Chondrocyte (in vitro differentiated cells): ENCODE measurements around the gene LRR1. TPM values are rescaled to one million over a fixed set of nuclear protein-coding genes. Genes with fewer than 3 reads are reported as not detected.
"Not testable (repeated sequence)": the region's sequence is repeated elsewhere in the genome, so short reads cannot be mapped to it uniquely, and the experiment has no call there.

Experiments
- DNase-seq: peaks from one replicate; pipeline ENCODE4 v3.0.0; 2021; ENCODE audit warnings: mixed read lengths, low spot score
- H3K27ac Mint-ChIP-seq: one replicate; pipeline ENCODE4 v1.8.0; 2021; ENCODE audit warnings: mild to moderate bottlenecking, moderate library complexity, mixed read lengths; ENCODE audit not compliant: unreplicated experiment
- H3K27me3 Mint-ChIP-seq: 2 replicates; pipeline ENCODE4 v1.8.0; 2021; ENCODE audit warnings: low read depth, mixed read lengths
- H3K36me3 Mint-ChIP-seq: 2 replicates; pipeline ENCODE4 v1.8.0; 2021; ENCODE audit warnings: low read depth, mixed read lengths
- H3K4me1 Mint-ChIP-seq: 2 replicates; pipeline ENCODE4 v1.8.0; 2021; ENCODE audit warnings: low read depth, mild to moderate bottlenecking, mixed read lengths
- H3K4me3 Mint-ChIP-seq: one replicate; pipeline ENCODE4 v1.8.0; 2021; ENCODE audit warnings: mild to moderate bottlenecking, moderate library complexity, mixed read lengths; ENCODE audit not compliant: unreplicated experiment
- H3K9me3 Mint-ChIP-seq: 2 replicates; pipeline ENCODE4 v1.8.0; 2021; ENCODE audit warnings: low read depth, mixed read lengths
- total RNA-seq: library from RNA; stranded (reverse); gene quantifications from 3 replicates; pipeline ENCODE4 v1.2.1, GENCODE V29; 2021
- TF ChIP-seq, protein P1 (sequence below): fragments of 200-600 bp; sonication (generic); IDR thresholded peaks from 2 replicates; pipeline ENCODE4 v1.5.0; 2021; ENCODE audit warnings: antibody characterized with exemption, mild to moderate bottlenecking, moderate library complexity

Gene LRR1
- total RNA-seq, 1 donor from 2014 or later = 11.6 TPM

GRCh38 chr14:49583629-49584028 lies 15.1 kb upstream of the LRR1 start:
- H3K4me3 Mint-ChIP-seq = peak overlapping the region; percentile 54
- TF ChIP-seq, protein P1, sequence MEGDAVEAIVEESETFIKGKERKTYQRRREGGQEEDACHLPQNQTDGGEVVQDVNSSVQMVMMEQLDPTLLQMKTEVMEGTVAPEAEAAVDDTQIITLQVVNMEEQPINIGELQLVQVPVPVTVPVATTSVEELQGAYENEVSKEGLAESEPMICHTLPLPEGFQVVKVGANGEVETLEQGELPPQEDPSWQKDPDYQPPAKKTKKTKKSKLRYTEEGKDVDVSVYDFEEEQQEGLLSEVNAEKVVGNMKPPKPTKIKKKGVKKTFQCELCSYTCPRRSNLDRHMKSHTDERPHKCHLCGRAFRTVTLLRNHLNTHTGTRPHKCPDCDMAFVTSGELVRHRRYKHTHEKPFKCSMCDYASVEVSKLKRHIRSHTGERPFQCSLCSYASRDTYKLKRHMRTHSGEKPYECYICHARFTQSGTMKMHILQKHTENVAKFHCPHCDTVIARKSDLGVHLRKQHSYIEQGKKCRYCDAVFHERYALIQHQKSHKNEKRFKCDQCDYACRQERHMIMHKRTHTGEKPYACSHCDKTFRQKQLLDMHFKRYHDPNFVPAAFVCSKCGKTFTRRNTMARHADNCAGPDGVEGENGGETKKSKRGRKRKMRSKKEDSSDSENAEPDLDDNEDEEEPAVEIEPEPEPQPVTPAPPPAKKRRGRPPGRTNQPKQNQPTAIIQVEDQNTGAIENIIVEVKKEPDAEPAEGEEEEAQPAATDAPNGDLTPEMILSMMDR = no peak
- no peak for DNase-seq
- no peaks in the 10 kb centered on the region for H3K9me3 Mint-ChIP-seq
- no peak overlapping the region for H3K27ac Mint-ChIP-seq
- H3K4me1 Mint-ChIP-seq = peaks cover 50% of the 10 kb centered on the region
- no peaks in the 10 kb centered on the region for H3K27me3 Mint-ChIP-seq
- H3K36me3 Mint-ChIP-seq = peaks cover 13% of the 10 kb centered on the region

- no peaks in the 10 kb centered on the region for H3K9me3 Mint-ChIP-seq
- H3K27ac Mint-ChIP-seq = no peak overlapping the region
- peak overlapping the region; percentile 91 for H3K4me3 Mint-ChIP-seq
- peaks cover 50% of the 10 kb centered on the region for H3K4me1 Mint-ChIP-seq
- TF ChIP-seq, protein P1 = no peak
- peaks cover 13% of the 10 kb centered on the region for H3K36me3 Mint-ChIP-seq
- DNase-seq = no peak
- H3K27me3 Mint-ChIP-seq = no peaks in the 10 kb centered on the region
Observed at GRCh38 chr14:49584058-49584457, 14.7 kb upstream of the LRR1 start.

- H3K9me3 Mint-ChIP-seq, DNase-seq, H3K27me3 Mint-ChIP-seq: not testable (repeated sequence)
- peaks cover 13% of the 10 kb centered on the region for H3K36me3 Mint-ChIP-seq
- peaks cover 46% of the 10 kb centered on the region for H3K4me1 Mint-ChIP-seq
- H3K27ac Mint-ChIP-seq = peak overlapping the region; percentile 98
- H3K4me3 Mint-ChIP-seq = peak overlapping the region; percentile 91
Observed at GRCh38 chr14:49584981-49585640, 13.6 kb upstream of the LRR1 start.

DNA sequence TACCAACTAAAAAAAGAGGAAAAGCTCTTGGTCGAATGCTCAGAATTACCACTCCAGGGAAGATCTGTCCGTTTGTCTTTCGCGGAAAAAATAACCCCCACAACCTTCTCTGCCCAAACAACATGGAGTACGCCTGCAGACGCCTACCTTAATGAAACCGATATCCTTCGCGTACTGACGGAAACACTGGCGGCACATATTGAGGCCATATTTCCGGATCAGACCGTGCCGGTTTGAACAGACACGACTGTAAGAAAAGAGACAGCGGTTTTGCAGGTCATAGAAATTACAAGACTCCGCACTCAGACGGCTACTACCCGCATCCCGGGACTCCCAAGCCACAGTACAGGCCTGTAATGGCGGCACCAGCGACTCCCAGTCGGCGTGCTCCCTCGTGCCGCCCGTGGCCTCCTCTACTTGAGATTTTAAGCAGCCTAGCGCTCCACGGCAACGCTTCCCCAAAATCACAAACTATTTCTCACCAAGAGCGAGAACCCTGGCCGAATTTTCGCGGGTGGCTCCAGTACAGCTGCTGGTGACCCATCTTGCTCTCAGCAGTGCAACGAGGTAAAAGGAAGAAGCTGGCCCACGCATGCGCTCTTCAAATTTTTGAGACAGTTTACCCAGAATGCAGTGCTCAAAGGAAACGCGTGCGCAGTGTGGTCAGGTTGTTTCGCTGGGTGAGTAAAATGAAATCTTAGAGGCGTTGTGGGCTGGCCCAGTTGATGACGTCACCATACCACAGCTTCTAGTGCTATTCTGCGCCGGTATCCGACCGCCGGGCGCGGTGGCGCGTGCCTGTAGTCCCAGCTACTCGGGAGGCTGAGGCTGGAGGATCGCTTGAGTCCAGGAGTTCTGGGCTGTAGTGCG lies 12.7 kb upstream of the LRR1 start, which contains the start of gene RPS29:
Gene RPS29, minus strand, starts transcription at position 578 of the 870 bp plus-strand sequence. Its CDS starts 34 bp downstream, at position 544.
- Mint-ChIP-seq H3K4me1 (peaks cover 44% of the 10 kb centered on the region), H3K27ac (peak within 1 kb of the TSS; percentile 98), H3K27me3 (no peaks in the 10 kb centered on the region), H3K9me3 (no peaks in the 10 kb centered on the region), H3K36me3 (peaks cover 13% of the 10 kb centered on the region), H3K4me3 (peak within 1 kb of the TSS; percentile 91)
- DNase-seq = peak; percentile 95
- TF ChIP-seq, protein P1 = no peak

GRCh38 chr14:49586673-49587460 lies 11.9 kb upstream of the LRR1 start:
- peaks cover 11% of the 10 kb centered on the region for H3K36me3 Mint-ChIP-seq
- TF ChIP-seq, protein P1 = peak; percentile 98
- no peak for DNase-seq
- peak overlapping the region; percentile 91 for H3K4me3 Mint-ChIP-seq
- H3K9me3 Mint-ChIP-seq = no peaks in the 10 kb centered on the region
- H3K27me3 Mint-ChIP-seq = no peaks in the 10 kb centered on the region
- peak overlapping the region; percentile 98 for H3K27ac Mint-ChIP-seq
- H3K4me1 Mint-ChIP-seq = peaks cover 40% of the 10 kb centered on the region
